K562 (cell line): ENCODE measurements around the gene CHMP5. TPM values are rescaled to one million over a fixed set of nuclear protein-coding genes. Genes with fewer than 3 reads are reported as not detected.
"Not testable (repeated sequence)": the region's sequence is repeated elsewhere in the genome, so short reads cannot be mapped to it uniquely, and the experiment has no call there.

ENCODE experiments used
- ATAC-seq: fragments of 200-7000 bp; cut with Tn5 transposase; 3 replicates; pipeline ENCODE4 v1.9.1; 2020; ENCODE audit warnings: moderate library complexity
- BruUV-seq: library from RNA; stranded (reverse); fragments of 400-500 nt; replicated peaks from 2 replicates; lab custom pipeline; 2021; lab: Mats Ljungman, UMichigan
- CTCF ChIA-PET: fragments of 300-600 bp; formaldehyde crosslinking; extraction: SDS; loops from one replicate; lab custom pipeline; 2021; ENCODE audit warnings: low intra/inter-chr PET ratio; lab: Yijun Ruan, JAX
- POLR2A ChIA-PET: fragments of 300-600, 350-650 bp; sonication (Branson Sonifier 250); formaldehyde crosslinking; extraction: SDS; loops from one replicate; lab custom pipeline; 2021; ENCODE audit warnings: antibody characterized with exemption, inconsistent platforms; lab: Yijun Ruan, JAX
- DNase-seq, 4 experiments: peaks; one replicate each; pipeline versions ENCODE4 v3.0.0 to v3.0.0-alpha.2; 2011 to 2018; ENCODE audit warnings: low spot score in 3 of 4, mixed read lengths in 3 of 4; ENCODE audit errors: extremely low read depth in 1 of 4
- FAIRE-seq: peaks from 2 replicates; lab custom pipeline; 2011; peaks lifted over from hg19 to GRCh38; lab: Jason Lieb, UNC
- H2AFZ ChIP-seq: 2 replicates; pipeline ENCODE4 v1.6.0; 2011; ENCODE audit warnings: low read depth, low read length, control low read depth, inconsistent platforms
- H3K27ac ChIP-seq: fragments of 200-600 bp; 3 replicates; pipeline ENCODE4 v1.8.0; 2011; ENCODE audit warnings: low read depth, mild to moderate bottlenecking, control low read depth, inconsistent platforms, low read length, moderate library complexity, mixed read lengths; ENCODE audit errors: extremely low read depth
- H3K27me3 ChIP-seq, 2 experiments: fragments of 300-600 bp in 1 of 2; 2 replicates in 1 of 2; 3 replicates in 1 of 2; pipeline versions ENCODE4 v1.6.0 to v1.8.0; 2011; ENCODE audit warnings: inconsistent platforms in 2 of 2, low read length in 2 of 2, mild to moderate bottlenecking in 1 of 2, mixed read lengths in 1 of 2, moderate library complexity in 1 of 2; ENCODE audit not compliant: control insufficient read depth in 2 of 2, insufficient read depth in 2 of 2
- H3K36me3 ChIP-seq: fragments of 300-600 bp; 3 replicates; pipeline ENCODE4 v1.8.0; 2011; ENCODE audit warnings: mild to moderate bottlenecking, low read length, inconsistent platforms; ENCODE audit not compliant: control insufficient read depth, insufficient read depth
- H3K4me1 ChIP-seq, 2 experiments: fragments of 200-600 bp in 1 of 2; replicated peaks in 1 of 2; 2 replicates in 1 of 2; 3 replicates in 1 of 2; pipeline versions ENCODE4 v1.5.1 to v1.8.0; 2011; ENCODE audit warnings: inconsistent platforms in 2 of 2, low read length in 2 of 2, mild to moderate bottlenecking in 1 of 2, mixed read lengths in 1 of 2, moderate library complexity in 1 of 2; ENCODE audit not compliant: control insufficient read depth in 2 of 2, insufficient read depth in 2 of 2
- H3K4me2 ChIP-seq: 2 replicates; pipeline ENCODE4 v1.6.1; 2011; ENCODE audit warnings: low read length, control low read depth, inconsistent platforms, mixed read lengths; ENCODE audit not compliant: insufficient read depth
- H3K4me3 ChIP-seq: fragments of 200-600 bp; sonication (generic), shearing (Covaris generic); 2 replicates; pipeline ENCODE4 v1.5.1; 2016; ENCODE audit warnings: control low read depth, inconsistent platforms
- H3K79me2 ChIP-seq: fragments of 200-600 bp; 3 replicates; pipeline ENCODE4 v1.8.0; 2011; ENCODE audit warnings: low read length, inconsistent platforms; ENCODE audit not compliant: control insufficient read depth, insufficient read depth
- H3K9ac ChIP-seq, 2 experiments: 2 replicates each; pipeline versions ENCODE4 v1.6.0 to v1.6.1; 2011; ENCODE audit warnings: low read depth in 2 of 2, low read length in 2 of 2, control low read depth in 1 of 2, inconsistent platforms in 1 of 2, mild to moderate bottlenecking in 1 of 2, mixed read lengths in 1 of 2; ENCODE audit not compliant: insufficient read depth in 1 of 2
- H3K9me1 ChIP-seq: one replicate; pipeline ENCODE4 v1.6.0; 2011; ENCODE audit warnings: inconsistent platforms, mild to moderate bottlenecking, low read length, moderate library complexity; ENCODE audit not compliant: control insufficient read depth, insufficient read depth
- H3K9me3 ChIP-seq: replicated peaks from 2 replicates; pipeline ENCODE4 v1.5.1; 2011; ENCODE audit warnings: low read depth, low read length, inconsistent platforms; ENCODE audit not compliant: control insufficient read depth, insufficient read depth
- H4K20me1 ChIP-seq: replicated peaks from 2 replicates; pipeline ENCODE4 v1.6.1; 2011; ENCODE audit warnings: low read length, inconsistent platforms, mixed read lengths; ENCODE audit not compliant: control insufficient read depth, insufficient read depth
- BMI1 ChIP-seq: fragments of 150-350 bp; IDR thresholded peaks from 2 replicates; pipeline ENCODE4 v1.6.1; 2014; ENCODE audit warnings: low read length
- BRF1 ChIP-seq: IDR thresholded peaks from 3 replicates; pipeline ENCODE4 v1.6.1; 2011; ENCODE audit warnings: borderline replicate concordance, mild to moderate bottlenecking; ENCODE audit not compliant: insufficient read length; ENCODE audit errors: extremely low read depth
- ETV6 ChIP-seq, 3 experiments: fragments of 150-350 bp in 1 of 3; sonication (generic) in 1 of 3; formaldehyde crosslinking in 1 of 3; IDR thresholded peaks; 2 replicates each; pipeline versions ENCODE4 v1.6.1 to v1.8.0; 2014 to 2022; ENCODE audit warnings: borderline replicate concordance in 2 of 3, low read depth in 2 of 3, antibody characterized with exemption in 1 of 3, low read length in 1 of 3, mild to moderate bottlenecking in 1 of 3, missing genetic modification reagents in 1 of 3
- KLF16 ChIP-seq: IDR thresholded peaks from 2 replicates; pipeline ENCODE4 v1.6.1; 2016; ENCODE audit warnings: antibody characterized with exemption
- MAX ChIP-seq: sonication (generic); formaldehyde crosslinking; IDR thresholded peaks from 2 replicates; pipeline ENCODE4 v1.9.0; 2022; ENCODE audit warnings: mild to moderate bottlenecking, missing genetic modification reagents
- MYNN ChIP-seq, 2 experiments: sonication (generic); formaldehyde crosslinking in 1 of 2; IDR thresholded peaks; 2 replicates each; pipeline versions ENCODE4 v1.5.0 to v1.6.1; 2016 to 2020; ENCODE audit warnings: antibody characterized with exemption in 1 of 2, missing genetic modification reagents in 1 of 2
- PHB2 ChIP-seq: fragments of 450-650 bp; IDR thresholded peaks from 2 replicates; pipeline ENCODE4 v1.6.1; 2017; ENCODE audit warnings: low read depth
- RBM25 ChIP-seq: fragments of 200-400 bp; formaldehyde crosslinking; IDR thresholded peaks from 2 replicates; pipeline ENCODE4 v1.6.1; 2018; ENCODE audit warnings: low read length, low read depth, moderate library complexity; ENCODE audit not compliant: severe bottlenecking
- SIN3A ChIP-seq, 2 experiments: fragments of 150-350 bp in 1 of 2; IDR thresholded peaks; 2 replicates each; pipeline ENCODE4 v1.6.1; 2011 to 2016; ENCODE audit warnings: borderline replicate concordance in 2 of 2, low read depth in 2 of 2, low read length in 2 of 2, mild to moderate bottlenecking in 2 of 2, moderate library complexity in 2 of 2; ENCODE audit not compliant: control insufficient read depth in 1 of 2
- ZKSCAN3 ChIP-seq: fragments of 250-450 bp; sonication (Bioruptor Pico); IDR thresholded peaks from 2 replicates; pipeline ENCODE4 v1.4.0; 2020
- ZNF217 ChIP-seq: sonication (generic); formaldehyde crosslinking; IDR thresholded peaks from 2 replicates; pipeline ENCODE4 v1.8.0; 2022; ENCODE audit warnings: mild to moderate bottlenecking, missing genetic modification reagents
- ZNF449 ChIP-seq: fragments of 250-450 bp; sonication (Bioruptor Pico); IDR thresholded peaks from 2 replicates; pipeline ENCODE4 v1.8.0; 2022; ENCODE audit warnings: moderate library complexity, mild to moderate bottlenecking, inconsistent platforms
- ZNF707 ChIP-seq: fragments of 250-450 bp; sonication (Bioruptor Pico); conservative IDR thresholded peaks from 2 replicates; pipeline ENCODE4 v1.8.0; 2022; ENCODE audit warnings: inconsistent platforms, mild to moderate bottlenecking, moderate library complexity
- WGBS: fragments of 100-300 bp; shearing (Covaris generic); methylation state at CpG from one replicate; pipeline ENCODE4 v1.1.6; 2016; ENCODE audit warnings: low coverage, mixed read lengths; ENCODE audit not compliant: insufficient coverage; ENCODE audit errors: missing lambda C conversion rate; 5-methylcytosine and 5-hydroxymethylcytosine counted together
- in situ Hi-C: fragments of 300-500 bp; cut with MboI; formaldehyde crosslinking; loops from 4 replicates; pipeline ENCODE4 v1.15.0; 2018; ENCODE audit warnings: inconsistent platforms, mixed read lengths
- intact Hi-C: fragments of 100-400 bp; cut with micrococcal nuclease; formaldehyde crosslinking; loops from 2 replicates; pipeline ENCODE4 v1.14.2; 2022
- polyA plus RNA-seq, 8 experiments: library from polyadenylated mRNA; depleted of rRNA in 4 of 8; stranded (reverse) in 5 of 8; unstranded in 3 of 8; fragments of >200 nt; fragmentation: Nextera tagmentation in 2 of 8; fragmentation: Illumina TruSeq in 1 of 8; extraction: Ambion mirVana in 2 of 8; extraction: Trizol in 1 of 8; gene quantifications; 2 replicates each; pipeline versions ENCODE4 v1.2.1 to v1.2.3, GENCODE V29; 2011 to 2014; ENCODE audit warnings: inconsistent platforms in 1 of 8, missing spikeins in 1 of 8
- total RNA-seq, 7 experiments: library from RNA; depleted of rRNA in 6 of 7; stranded (reverse); fragments of >200 nt in 6 of 7; fragmentation: Illumina TruSeq in 2 of 7; extraction: Trizol in 2 of 7; gene quantifications; 2 replicates each; pipeline versions ENCODE4 v1.2.1 to v1.2.3, GENCODE V29; 2011 to 2021; ENCODE audit warnings: low replicate concordance in 1 of 7

Gene CHMP5
- total and polyA plus RNA-seq, 9 of the 15 experiments (the other 6 are each of a cell fraction or from before 2014, with no cell fraction given): 36.0 to 105 (median 54.9) TPM

- H2AFZ ChIP-seq: no peak overlapping the region
- H4K20me1 ChIP-seq: no peaks in the 10 kb centered on the region
- no peaks in the 10 kb centered on the region for H3K27me3 ChIP-seq
- 87% methylated on average over 3 of the region's 5 CpGs for WGBS
- FAIRE-seq (no peak), ATAC-seq (no peak), DNase-seq (no peak)
- no peaks in the 10 kb centered on the region for H3K9me1 ChIP-seq
- no peak overlapping the region for H3K4me3 ChIP-seq
- no TSS peak for BruUV-seq
- H3K4me1 ChIP-seq: no peaks in the 10 kb centered on the region
- no peaks in the 10 kb centered on the region for H3K79me2 ChIP-seq
- in situ Hi-C loops: no loop called here
- peaks cover 90% of the 10 kb centered on the region for H3K36me3 ChIP-seq
- ChIA-PET CTCF (no interaction called here), POLR2A (no interaction called here)
- intact Hi-C loops: no loop called here
- no peaks in the 10 kb centered on the region for H3K9me3 ChIP-seq
- no peak overlapping the region for H3K9ac ChIP-seq
- no peak overlapping the region for H3K27ac ChIP-seq
- TF ChIP-seq ZKSCAN3 (no peak), BMI1 (no peak), SIN3A (IDR thresholded peaks at IDR 0.05; ENCODE audit: borderline replicate concordance in 2 of 2, control insufficient read depth in 1 of 2, low read depth in 2 of 2, low read length in 2 of 2) (no peak), MAX (CRISPR knock-in tag) (no peak), KLF16 (no peak), PHB2 (no peak), ZNF449 (CRISPR knock-in tag) (no peak), ZNF217 (CRISPR knock-in tag) (no peak), MYNN (IDR thresholded peaks at IDR 0.05) (no peak), MYNN (CRISPR knock-in tag; IDR thresholded peaks at IDR 0.05) (no peak), ZNF707 (CRISPR knock-in tag) (no peak), RBM25 (no peak), ETV6 (IDR thresholded peaks at IDR 0.05; ENCODE audit: borderline replicate concordance in 1 of 2, low read depth in 2 of 2, low read length in 1 of 2) (no peak), ETV6 (CRISPR knock-in tag; IDR thresholded peaks at IDR 0.05; ENCODE audit: borderline replicate concordance) (no peak), BRF1 (no peak)
- no peak overlapping the region for H3K4me2 ChIP-seq
These were observed 50.5 kb downstream of the CHMP5 start for GRCh38 chr9:33315371-33315770.

GRCh38 chr9:33317136-33317535 lies 52.3 kb downstream of the CHMP5 start:
- in situ Hi-C loops, H4K20me1 ChIP-seq, H3K9me1 ChIP-seq, H3K9ac ChIP-seq, H3K27ac ChIP-seq, ATAC-seq, H2AFZ ChIP-seq, intact Hi-C loops, H3K4me2 ChIP-seq, H3K4me1 ChIP-seq, H3K9me3 ChIP-seq, FAIRE-seq, CTCF ChIA-PET, DNase-seq, BruUV-seq, H3K4me3 ChIP-seq, H3K27me3 ChIP-seq, H3K79me2 ChIP-seq: not testable (repeated sequence)
- peaks cover 90% of the 10 kb centered on the region for H3K36me3 ChIP-seq
- POLR2A ChIA-PET: interaction anchor here (0.6 to 1.9 kb wide), 3 partner anchors 11 to 27 kb away, joined by 3 to 6 read pairs (median 4); partner anchors contain the start of gene NFX1
- WGBS: 93% methylated on average over 3 of the region's 3 CpGs
